Uterus (tissue), 4 donors: Measurements from ENCODE around the gene MUC5B. TPM values are rescaled to one million over a fixed set of nuclear protein-coding genes. Genes with fewer than 3 reads are reported as not detected.

Experiments used
- DNase-seq, 2 donors: peaks; one replicate each; pipeline ENCODE4 v3.0.0-alpha.2; 2019 to 2020
- H3K27ac ChIP-seq, 2 donors: fragments of 200-600 bp; sonication (generic); 1 replicate in 1 of 2; 2 replicates in 1 of 2; pipeline ENCODE4 v1.5.1; 2016 to 2018
- H3K27me3 ChIP-seq, 2 donors: fragments of 200-600 bp; sonication (generic); one replicate each; pipeline ENCODE4 v1.5.1; 2018 to 2019; ENCODE audit warnings: control low read depth in 1 of 2
- H3K36me3 ChIP-seq, 2 donors: fragments of 200-600 bp; sonication (generic); one replicate each; pipeline ENCODE4 v1.5.1; 2019; ENCODE audit warnings: control low read depth in 1 of 2
- H3K4me1 ChIP-seq, 2 donors: fragments of 200-600 bp; sonication (generic); one replicate each; pipeline ENCODE4 v1.5.1; 2018 to 2019; ENCODE audit warnings: control low read depth in 1 of 2
- H3K4me3 ChIP-seq, 2 donors: fragments of 200-600 bp; sonication (generic); 1 replicate in 1 of 2; 2 replicates in 1 of 2; pipeline ENCODE4 v1.5.1; 2018 to 2019; ENCODE audit warnings: mild to moderate bottlenecking in 1 of 2
- H3K9me3 ChIP-seq, 2 donors: fragments of 200-600 bp; sonication (generic); one replicate each; pipeline ENCODE4 v1.5.1; 2019; ENCODE audit warnings: control low read depth in 1 of 2
- CTCF ChIP-seq, 4 experiments: fragments of 200-600 bp in 2 of 4; fragments of 450-650 bp in 2 of 4; sonication (generic) in 2 of 4; IDR thresholded peaks; one replicate each; pipeline ENCODE4 v1.5.1; 2016 to 2019; ENCODE audit warnings: antibody characterized with exemption in 4 of 4, mild to moderate bottlenecking in 2 of 4, moderate library complexity in 1 of 4
- POLR2A ChIP-seq, 2 donors: fragments of 450-650 bp; IDR thresholded peaks; one replicate each; pipeline ENCODE4 v1.6.1; 2016; ENCODE audit warnings: antibody characterized with exemption in 2 of 2, mild to moderate bottlenecking in 1 of 2, moderate library complexity in 1 of 2
- intact Hi-C: fragments of 100-400 bp; cut with DNase I; formaldehyde crosslinking; loops from one replicate; pipeline ENCODE4 v1.15.1; 2023; ENCODE audit warnings: low total_unique reads
- total RNA-seq, 4 donors: library from RNA; depleted of rRNA in 3 of 4; stranded (reverse); fragments of >200 nt in 3 of 4; gene quantifications; one replicate each; pipeline versions ENCODE4 v1.1.0 to v1.2.4, GENCODE V29; 2014 to 2023
- donor health status: DM: yes; HTN: yes; CAD: no.

The MUC5B gene
- total RNA-seq, 4 donors from 2014 or later: under 0.01 to 3.8 (median 0.71) TPM

GRCh38 chr11:1220941-1221721 lies 1.7 kb upstream of the MUC5B start:
- Histone ChIP-seq H3K9me3 (no peaks in the 10 kb centered on the region), H3K4me1 (no peaks in the 10 kb centered on the region), H3K27ac (no peak overlapping the region), H3K27me3 (no peaks in the 10 kb centered on the region), H3K36me3 (no peaks in the 10 kb centered on the region), H3K4me3 (no peak overlapping the region)
- intact Hi-C loops: no loop called here
- no peak for DNase-seq
- TF ChIP-seq POLR2A (IDR thresholded peaks at IDR 0.05) (no peak), CTCF (IDR thresholded peaks at IDR 0.05) (no peak)

GRCh38 chr11:1221848-1222311 lies 986 bp upstream of the MUC5B start:
- Histone ChIP-seq H3K27me3 (no peaks in the 10 kb centered on the region), H3K4me3 (no peak overlapping the region), H3K9me3 (no peaks in the 10 kb centered on the region), H3K27ac (no peak overlapping the region), H3K4me1 (no peaks in the 10 kb centered on the region), H3K36me3 (no peaks in the 10 kb centered on the region)
- intact Hi-C loops: no loop called here
- no peak for DNase-seq
- TF ChIP-seq POLR2A (IDR thresholded peaks at IDR 0.05) (no peak), CTCF (IDR thresholded peaks at IDR 0.05) (no peak)

- no peak for DNase-seq
- H3K9me3 ChIP-seq: no peaks in the 10 kb centered on the region
- TF ChIP-seq POLR2A (IDR thresholded peaks at IDR 0.05) (no peak), CTCF (IDR thresholded peaks at IDR 0.05) (no peak)
- H3K4me1 ChIP-seq: no peaks in the 10 kb centered on the region
- H3K4me3 ChIP-seq: no peak overlapping the region
- H3K36me3 ChIP-seq: no peaks in the 10 kb centered on the region
- no peaks in the 10 kb centered on the region for H3K27me3 ChIP-seq
- H3K27ac ChIP-seq: no peak overlapping the region
- intact Hi-C loops: no loop called here
These were observed 662 bp downstream of the MUC5B start for GRCh38 chr11:1223346-1224110.

- TF ChIP-seq POLR2A (IDR thresholded peaks at IDR 0.05): no peak
- no peak for TF ChIP-seq CTCF (IDR thresholded peaks at IDR 0.05)
- intact Hi-C loops: no loop called here
- Histone ChIP-seq H3K4me3 (no peak overlapping the region), H3K36me3 (no peaks in the 10 kb centered on the region), H3K27me3 (no peaks in the 10 kb centered on the region), H3K9me3 (no peaks in the 10 kb centered on the region), H3K27ac (no peak overlapping the region), H3K4me1 (no peaks in the 10 kb centered on the region)
- DNase-seq: no peak
These were observed 1.2 kb downstream of the MUC5B start for GRCh38 chr11:1224111-1224490.
